Breast epithelium (tissue), 4 donors: ENCODE measurements around the gene ARFGAP1. TPM values are rescaled to one million over a fixed set of nuclear protein-coding genes. Genes with fewer than 3 reads are reported as not detected.

ENCODE experiments used
- DNase-seq, 2 donors: peaks; one replicate each; pipeline ENCODE4 v3.0.0-alpha.2; 2019; ENCODE audit warnings: low spot score in 2 of 2
- H3K27ac ChIP-seq, 2 donors: fragments of 200-600 bp; sonication (generic) in 1 of 2; one replicate each; pipeline ENCODE4 v1.5.1; 2016 to 2019; ENCODE audit warnings: mild to moderate bottlenecking in 1 of 2
- H3K27me3 ChIP-seq, 2 donors: fragments of 200-600 bp; sonication (generic) in 1 of 2; one replicate each; pipeline versions ENCODE4 v1.5.1 to v1.6.0; 2017 to 2019; ENCODE audit warnings: control low read depth in 1 of 2, mild to moderate bottlenecking in 1 of 2
- H3K36me3 ChIP-seq: fragments of 200-600 bp; one replicate; pipeline ENCODE4 v1.5.1; 2019
- H3K4me1 ChIP-seq, 2 donors: fragments of 200-600 bp; sonication (generic); one replicate each; pipeline ENCODE4 v1.5.1; 2016 to 2019; ENCODE audit warnings: control low read depth in 1 of 2
- H3K4me3 ChIP-seq, 3 donors: fragments of 200-600 bp; sonication (generic); 1 replicate in 2 of 3; 2 replicates in 1 of 3; pipeline ENCODE4 v1.5.1; 2016 to 2019; ENCODE audit warnings: mild to moderate bottlenecking in 3 of 3, moderate library complexity in 2 of 3
- H3K9me3 ChIP-seq, 2 donors: fragments of 200-600 bp; sonication (generic) in 1 of 2; one replicate each; pipeline ENCODE4 v1.5.1; 2016 to 2019; ENCODE audit warnings: control low read depth in 1 of 2
- POLR2A ChIP-seq: fragments of 450-650 bp; IDR thresholded peaks from one replicate; pipeline ENCODE4 v1.6.1; 2016; ENCODE audit warnings: antibody characterized with exemption, mild to moderate bottlenecking, moderate library complexity
- POLR2AphosphoS5 ChIP-seq, 3 donors: sonication (generic); formaldehyde crosslinking; IDR thresholded peaks; one replicate each; pipeline ENCODE4 v1.6.1; 2017; ENCODE audit warnings: antibody characterized with exemption in 3 of 3
- intact Hi-C: fragments of 100-400 bp; cut with DNase I; formaldehyde crosslinking; loops from one replicate; pipeline ENCODE4 v1.15.1; 2023; ENCODE audit warnings: low total_unique reads
- total RNA-seq, 3 donors: library from RNA; depleted of rRNA; stranded (reverse); fragments of >200 nt; gene quantifications; one replicate each; pipeline ENCODE4 v1.1.0, GENCODE V29; 2016
- TF ChIP-seq, protein P1 (sequence below), 3 donors: fragments of 450-650 bp; IDR thresholded peaks; one replicate each; pipeline ENCODE4 v1.5.1; 2016 to 2017; ENCODE audit warnings: antibody characterized with exemption in 3 of 3, mild to moderate bottlenecking in 3 of 3, moderate library complexity in 3 of 3

Gene ARFGAP1
- total RNA-seq, 3 donors from 2014 or later: 24.3 to 44.6 (median 38.2) TPM

DNA sequence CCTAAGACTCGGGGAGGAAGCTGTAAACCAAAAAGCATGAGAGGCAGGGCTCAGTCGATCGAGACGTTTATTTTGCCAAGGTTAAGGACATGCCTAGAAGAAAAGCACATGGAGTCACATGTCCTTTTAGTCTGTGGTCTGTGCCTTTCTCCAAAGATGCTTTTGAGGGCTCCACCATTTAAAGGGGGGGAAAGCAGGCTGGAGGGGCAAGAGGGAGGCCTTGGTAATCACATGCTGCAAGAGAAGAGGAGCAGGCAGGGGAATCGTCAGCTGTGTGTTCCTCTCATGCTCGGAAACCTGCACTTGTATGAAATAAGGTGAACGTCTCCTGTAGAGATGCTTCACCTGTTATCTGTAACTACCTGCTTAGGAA is 47.5 kb upstream of the ARFGAP1 start:
- no peak for DNase-seq
- Histone ChIP-seq H3K4me1 (no peaks in the 10 kb centered on the region), H3K36me3 (no peaks in the 10 kb centered on the region), H3K9me3 (no peaks in the 10 kb centered on the region), H3K27me3 (peaks cover 0 to 9% of the 10 kb centered on the region in 2 donors), H3K4me3 (no peak overlapping the region), H3K27ac (no peak overlapping the region)
- intact Hi-C loops: no loop called here
- TF ChIP-seq POLR2AphosphoS5 (IDR thresholded peaks at IDR 0.05) (no peak), POLR2A (no peak)
- TF ChIP-seq, protein P1, sequence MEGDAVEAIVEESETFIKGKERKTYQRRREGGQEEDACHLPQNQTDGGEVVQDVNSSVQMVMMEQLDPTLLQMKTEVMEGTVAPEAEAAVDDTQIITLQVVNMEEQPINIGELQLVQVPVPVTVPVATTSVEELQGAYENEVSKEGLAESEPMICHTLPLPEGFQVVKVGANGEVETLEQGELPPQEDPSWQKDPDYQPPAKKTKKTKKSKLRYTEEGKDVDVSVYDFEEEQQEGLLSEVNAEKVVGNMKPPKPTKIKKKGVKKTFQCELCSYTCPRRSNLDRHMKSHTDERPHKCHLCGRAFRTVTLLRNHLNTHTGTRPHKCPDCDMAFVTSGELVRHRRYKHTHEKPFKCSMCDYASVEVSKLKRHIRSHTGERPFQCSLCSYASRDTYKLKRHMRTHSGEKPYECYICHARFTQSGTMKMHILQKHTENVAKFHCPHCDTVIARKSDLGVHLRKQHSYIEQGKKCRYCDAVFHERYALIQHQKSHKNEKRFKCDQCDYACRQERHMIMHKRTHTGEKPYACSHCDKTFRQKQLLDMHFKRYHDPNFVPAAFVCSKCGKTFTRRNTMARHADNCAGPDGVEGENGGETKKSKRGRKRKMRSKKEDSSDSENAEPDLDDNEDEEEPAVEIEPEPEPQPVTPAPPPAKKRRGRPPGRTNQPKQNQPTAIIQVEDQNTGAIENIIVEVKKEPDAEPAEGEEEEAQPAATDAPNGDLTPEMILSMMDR (IDR thresholded peaks at IDR 0.05): no peak

DNA sequence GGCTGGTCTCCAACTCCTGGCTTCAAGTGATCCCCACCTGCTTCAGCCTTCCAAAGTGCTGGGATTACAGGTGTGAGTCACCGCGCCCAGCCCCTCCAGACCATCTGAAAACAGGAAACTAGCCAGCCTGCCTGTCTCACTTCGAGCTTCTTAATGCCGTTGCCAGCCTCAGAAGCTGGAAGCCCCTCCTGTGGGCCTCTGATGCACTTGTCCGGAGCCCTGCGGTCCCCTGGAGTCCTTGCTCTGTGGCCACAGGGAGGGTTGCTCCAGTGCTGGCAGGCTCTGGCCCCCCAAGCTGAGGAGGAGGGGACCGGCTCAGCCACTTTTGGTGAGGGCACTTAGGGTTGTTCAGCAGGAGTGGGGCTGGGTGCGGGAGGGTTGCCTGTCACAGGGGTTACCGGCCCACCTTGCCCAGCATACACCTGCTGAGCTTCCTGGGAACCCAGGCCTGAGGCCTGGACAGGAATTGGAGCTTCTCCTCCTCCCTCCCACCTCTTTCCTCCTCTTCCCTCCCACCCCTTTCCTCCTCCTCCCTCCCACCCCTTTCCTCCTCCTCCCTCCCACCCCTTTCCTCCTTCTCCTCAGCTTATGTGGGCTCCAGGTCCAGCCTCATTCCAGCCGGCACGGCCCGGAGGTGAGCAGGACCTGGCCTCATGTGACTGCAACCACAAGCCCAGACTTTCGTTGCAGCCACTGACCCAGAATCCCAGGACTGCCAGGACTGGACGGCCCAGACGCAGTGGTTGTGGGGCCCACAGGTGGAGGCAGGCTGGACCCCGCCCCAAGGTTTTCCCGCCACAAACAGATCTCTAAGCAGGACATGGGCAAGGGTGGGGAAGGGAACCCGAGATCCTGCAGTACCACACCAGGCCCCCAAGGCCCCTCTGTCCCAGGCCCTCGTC is 46.3 kb upstream of the ARFGAP1 start:
- no peak overlapping the region for H3K4me3 ChIP-seq
- H3K36me3 ChIP-seq: no peaks in the 10 kb centered on the region
- TF ChIP-seq POLR2A (no peak), POLR2AphosphoS5 (IDR thresholded peaks at IDR 0.05) (no peak)
- TF ChIP-seq, protein P1 (IDR thresholded peaks at IDR 0.05): no peak
- H3K27ac ChIP-seq: no peak overlapping the region
- no peak for DNase-seq
- no peaks in the 10 kb centered on the region for H3K4me1 ChIP-seq
- peaks cover 0 to 9% of the 10 kb centered on the region in 2 donors for H3K27me3 ChIP-seq
- no peaks in the 10 kb centered on the region for H3K9me3 ChIP-seq
- intact Hi-C loops: no loop called here

DNA sequence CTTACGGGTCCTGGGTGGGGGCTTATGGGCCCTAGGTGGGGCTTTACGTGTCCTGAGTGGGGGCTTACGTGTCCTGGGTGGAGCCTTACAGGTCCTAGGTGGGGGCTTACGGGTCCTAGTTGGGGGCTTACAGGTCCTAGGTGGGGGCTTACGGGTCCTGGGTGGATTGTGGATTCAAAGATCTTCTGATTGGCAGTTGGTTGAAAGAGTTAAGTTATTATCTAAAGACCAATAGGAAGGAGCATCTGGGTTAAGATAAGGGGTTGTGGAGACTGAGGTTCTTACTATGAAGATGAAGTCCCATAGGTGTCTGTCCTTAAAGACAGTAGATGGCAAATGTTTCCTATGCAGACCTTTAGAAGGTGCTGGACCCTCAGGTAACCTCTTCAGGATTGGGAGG is 45.4 kb upstream of the ARFGAP1 start:
- intact Hi-C loops: no loop called here

DNA sequence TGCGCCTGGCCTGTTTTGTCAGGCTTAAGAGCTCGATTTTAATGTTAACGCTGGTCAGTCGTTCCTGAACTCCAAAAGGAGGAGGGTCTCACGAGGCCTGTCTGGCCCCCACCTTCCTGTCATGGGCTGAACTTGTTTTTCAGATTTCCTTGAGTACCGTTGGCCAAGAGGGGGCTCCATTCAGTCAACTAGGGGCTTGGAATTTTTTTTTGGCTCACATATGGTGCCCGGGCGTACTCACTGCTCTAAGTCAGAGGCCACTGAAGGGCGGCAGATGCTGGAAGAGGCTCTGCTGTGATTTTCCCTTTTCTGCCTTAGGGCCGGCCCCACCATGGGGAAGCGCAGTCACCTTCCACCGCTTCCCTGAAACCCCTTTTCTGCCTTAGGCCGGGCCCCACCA is 43.8 kb upstream of the ARFGAP1 start:
- intact Hi-C loops: no loop called here
- no peak for TF ChIP-seq POLR2AphosphoS5 (IDR thresholded peaks at IDR 0.05)
- TF ChIP-seq, protein P1 (IDR thresholded peaks at IDR 0.05): no peak
- TF ChIP-seq POLR2A: no peak

More for the DNA sequence above, 45.4 kb upstream of the ARFGAP1 start:
- no peak overlapping the region for H3K27ac ChIP-seq
- H3K9me3 ChIP-seq: no peaks in the 10 kb centered on the region
- no peak for TF ChIP-seq POLR2AphosphoS5 (IDR thresholded peaks at IDR 0.05)
- H3K4me1 ChIP-seq: no peaks in the 10 kb centered on the region
- DNase-seq: no peak
- peaks cover 0 to 14% of the 10 kb centered on the region in 2 donors for H3K27me3 ChIP-seq
- no peak overlapping the region for H3K4me3 ChIP-seq
- H3K36me3 ChIP-seq: no peaks in the 10 kb centered on the region

DNA sequence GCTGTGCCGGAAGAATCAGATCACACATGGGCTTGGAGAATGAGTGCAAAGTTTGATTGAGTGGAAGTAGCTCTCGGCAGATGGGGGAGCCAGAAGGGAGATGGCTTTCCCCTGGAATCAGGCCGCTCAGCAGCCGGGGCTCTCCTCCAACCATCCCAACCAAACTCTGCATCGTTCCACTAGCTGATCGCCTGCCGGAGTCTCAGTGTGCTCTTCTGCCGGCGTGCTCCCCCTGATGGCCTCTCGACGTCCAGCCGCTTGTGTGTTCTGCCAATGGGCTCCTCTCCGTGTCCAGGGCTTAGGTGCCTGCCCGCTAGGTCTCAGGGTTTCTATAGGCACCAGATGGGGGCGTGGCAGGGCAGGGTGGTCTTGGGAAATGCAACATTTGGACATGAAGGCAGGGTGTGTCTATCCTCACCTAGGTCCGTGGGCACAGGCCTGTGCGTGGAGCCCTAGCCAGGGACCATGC is 41.8 kb upstream of the ARFGAP1 start:
- H3K4me3 ChIP-seq: no peak overlapping the region
- no peaks in the 10 kb centered on the region for H3K9me3 ChIP-seq
- TF ChIP-seq POLR2A: no peak
- TF ChIP-seq, protein P1 (IDR thresholded peaks at IDR 0.05): peak in 2 of 3 donors; percentile 41 to 42
- TF ChIP-seq POLR2AphosphoS5 (IDR thresholded peaks at IDR 0.05): no peak
- H3K27me3 ChIP-seq: peaks cover 0 to 47% of the 10 kb centered on the region in 2 donors
- H3K36me3 ChIP-seq: no peaks in the 10 kb centered on the region
- H3K27ac ChIP-seq: no peak overlapping the region
- H3K4me1 ChIP-seq: no peaks in the 10 kb centered on the region
- no peak for DNase-seq
- intact Hi-C loops: no loop called here

More for the DNA sequence above, 43.8 kb upstream of the ARFGAP1 start:
- no peak overlapping the region for H3K4me3 ChIP-seq
- peaks cover 0 to 30% of the 10 kb centered on the region in 2 donors for H3K27me3 ChIP-seq
- no peaks in the 10 kb centered on the region for H3K9me3 ChIP-seq
- no peak overlapping the region for H3K27ac ChIP-seq
- H3K4me1 ChIP-seq: no peaks in the 10 kb centered on the region
- no peaks in the 10 kb centered on the region for H3K36me3 ChIP-seq
- DNase-seq: no peak
